Gastrocnemius medialis (tissue), 4 donors: ENCODE results near the gene CACNB1. TPM values are rescaled to one million over a fixed set of nuclear protein-coding genes. Genes with fewer than 3 reads are reported as not detected.

Source experiments
- ATAC-seq, 2 donors: fragments of 150-250 bp; one replicate each; pipeline ENCODE4 v1.9.1; 2016
- DNase-seq, 2 donors: peaks; one replicate each; pipeline ENCODE4 v3.0.0-alpha.2; 2019
- H3K27ac ChIP-seq, 4 donors: fragments of 200-600 bp; sonication (generic); 1 replicate in 1 of 4; 2 replicates in 3 of 4; pipeline ENCODE4 v1.5.1; 2016 to 2018; ENCODE audit warnings: mild to moderate bottlenecking in 2 of 4, moderate library complexity in 1 of 4
- H3K27me3 ChIP-seq, 3 donors: fragments of 200-600 bp; sonication (generic) in 2 of 3; 1 replicate in 1 of 3; 2 replicates in 2 of 3; pipeline versions ENCODE4 v1.5.1 to v1.6.0; 2016 to 2019; ENCODE audit warnings: mild to moderate bottlenecking in 1 of 3, moderate library complexity in 1 of 3
- H3K36me3 ChIP-seq, 2 donors: fragments of 200-600 bp; sonication (generic) in 1 of 2; one replicate each; pipeline ENCODE4 v1.5.1; 2017 to 2018
- H3K4me1 ChIP-seq, 2 donors: fragments of 200-600 bp; sonication (generic) in 1 of 2; one replicate each; pipeline ENCODE4 v1.5.1; 2016 to 2017; ENCODE audit warnings: mild to moderate bottlenecking in 2 of 2
- H3K4me3 ChIP-seq, 4 donors: fragments of 200-600 bp; sonication (generic) in 3 of 4; 1 replicate in 1 of 4; 2 replicates in 3 of 4; pipeline ENCODE4 v1.5.1; 2016 to 2019; ENCODE audit warnings: mild to moderate bottlenecking in 2 of 4
- H3K9me3 ChIP-seq, 3 donors: fragments of 200-600 bp; sonication (generic) in 2 of 3; 1 replicate in 1 of 3; 2 replicates in 2 of 3; pipeline ENCODE4 v1.5.1; 2016 to 2019
- POLR2A ChIP-seq, 2 donors: fragments of 450-650 bp; IDR thresholded peaks; one replicate each; pipeline ENCODE4 v1.6.1; 2017; ENCODE audit warnings: antibody characterized with exemption in 2 of 2, mild to moderate bottlenecking in 2 of 2, moderate library complexity in 2 of 2
- in situ Hi-C, 4 donors: fragments of 200-750 bp; cut with MboI; loops; one replicate each; pipeline versions ENCODE4 v1.15.0 to v1.8.0; 2017; ENCODE audit warnings: low sequenced_read_pairs in 4 of 4
- intact Hi-C: fragments of 100-400 bp; cut with DNase I; formaldehyde crosslinking; loops from one replicate; pipeline ENCODE4 v1.15.1; 2023; ENCODE audit warnings: low total_unique reads
- total RNA-seq, 4 donors: library from RNA; depleted of rRNA; stranded (reverse); fragments of >200 nt; gene quantifications; one replicate each; pipeline versions ENCODE4 v1.1.0 to v1.2.3, GENCODE V29; 2016
- TF ChIP-seq, protein P1 (sequence below), 5 experiments: fragments of 450-650 bp in 3 of 5; fragments of 200-600 bp in 2 of 5; sonication (generic) in 2 of 5; IDR thresholded peaks in 4 of 5; conservative IDR thresholded peaks in 1 of 5; 1 replicate in 4 of 5; 2 replicates in 1 of 5; pipeline ENCODE4 v1.5.1; 2016 to 2019; ENCODE audit warnings: antibody characterized with exemption in 5 of 5, mild to moderate bottlenecking in 3 of 5, moderate library complexity in 3 of 5

The CACNB1 gene
- total RNA-seq, 4 donors from 2014 or later, result 236 to 432 (median 340) TPM

- no peak for TF ChIP-seq POLR2A (IDR thresholded peaks at IDR 0.05)
- TF ChIP-seq, protein P1, sequence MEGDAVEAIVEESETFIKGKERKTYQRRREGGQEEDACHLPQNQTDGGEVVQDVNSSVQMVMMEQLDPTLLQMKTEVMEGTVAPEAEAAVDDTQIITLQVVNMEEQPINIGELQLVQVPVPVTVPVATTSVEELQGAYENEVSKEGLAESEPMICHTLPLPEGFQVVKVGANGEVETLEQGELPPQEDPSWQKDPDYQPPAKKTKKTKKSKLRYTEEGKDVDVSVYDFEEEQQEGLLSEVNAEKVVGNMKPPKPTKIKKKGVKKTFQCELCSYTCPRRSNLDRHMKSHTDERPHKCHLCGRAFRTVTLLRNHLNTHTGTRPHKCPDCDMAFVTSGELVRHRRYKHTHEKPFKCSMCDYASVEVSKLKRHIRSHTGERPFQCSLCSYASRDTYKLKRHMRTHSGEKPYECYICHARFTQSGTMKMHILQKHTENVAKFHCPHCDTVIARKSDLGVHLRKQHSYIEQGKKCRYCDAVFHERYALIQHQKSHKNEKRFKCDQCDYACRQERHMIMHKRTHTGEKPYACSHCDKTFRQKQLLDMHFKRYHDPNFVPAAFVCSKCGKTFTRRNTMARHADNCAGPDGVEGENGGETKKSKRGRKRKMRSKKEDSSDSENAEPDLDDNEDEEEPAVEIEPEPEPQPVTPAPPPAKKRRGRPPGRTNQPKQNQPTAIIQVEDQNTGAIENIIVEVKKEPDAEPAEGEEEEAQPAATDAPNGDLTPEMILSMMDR (IDR thresholded peaks at IDR 0.05 in 4 of 5, conservative IDR thresholded peaks at IDR 0.05 in 1 of 5), result no peak
- Histone ChIP-seq H3K9me3 (no peaks in the 10 kb centered on the region), H3K4me3 (peak overlapping the region in 3 of 4 donors; percentile 45 to 69 (median 54)), H3K27ac (peak overlapping the region; percentile 86 to 94 (median 88)), H3K27me3 (no peaks in the 10 kb centered on the region), H3K4me1 (peaks cover 21 to 27% of the 10 kb centered on the region in 2 donors), H3K36me3 (peaks cover 0 to 12% of the 10 kb centered on the region in 2 donors)
- DNase-seq (peak; percentile 38 to 61), ATAC-seq (peak; percentile 24 to 35)
- intact Hi-C loops (no loop called here), in situ Hi-C loops (loop anchor here in 3 of 4 donors (5.0 kb wide), 2 partner anchors 33 to 38 kb away; no protein-coding TSS in a partner anchor)
These were observed 11.4 kb upstream of the CACNB1 start for GRCh38 chr17:39208893-39209292.

GRCh38 chr17:39208136-39208535 is 10.7 kb upstream of the CACNB1 start:
- peak overlapping the region; percentile 86 to 94 (median 88) for H3K27ac ChIP-seq
- no peaks in the 10 kb centered on the region for H3K27me3 ChIP-seq
- no peaks in the 10 kb centered on the region for H3K9me3 ChIP-seq
- H3K4me1 ChIP-seq, result peaks cover 21 to 27% of the 10 kb centered on the region in 2 donors
- intact Hi-C loops, result no loop called here
- H3K36me3 ChIP-seq, result peaks cover 0 to 20% of the 10 kb centered on the region in 2 donors
- no peak overlapping the region for H3K4me3 ChIP-seq
- TF ChIP-seq, protein P1 (IDR thresholded peaks at IDR 0.05 in 4 of 5, conservative IDR thresholded peaks at IDR 0.05 in 1 of 5), result no peak
- TF ChIP-seq POLR2A (IDR thresholded peaks at IDR 0.05), result no peak
- in situ Hi-C loops, result loop anchor here in 3 of 4 donors (5.0 kb wide), 2 partner anchors 34 to 39 kb away; no protein-coding TSS in a partner anchor
- ATAC-seq, result no peak
- no peak for DNase-seq

DNA sequence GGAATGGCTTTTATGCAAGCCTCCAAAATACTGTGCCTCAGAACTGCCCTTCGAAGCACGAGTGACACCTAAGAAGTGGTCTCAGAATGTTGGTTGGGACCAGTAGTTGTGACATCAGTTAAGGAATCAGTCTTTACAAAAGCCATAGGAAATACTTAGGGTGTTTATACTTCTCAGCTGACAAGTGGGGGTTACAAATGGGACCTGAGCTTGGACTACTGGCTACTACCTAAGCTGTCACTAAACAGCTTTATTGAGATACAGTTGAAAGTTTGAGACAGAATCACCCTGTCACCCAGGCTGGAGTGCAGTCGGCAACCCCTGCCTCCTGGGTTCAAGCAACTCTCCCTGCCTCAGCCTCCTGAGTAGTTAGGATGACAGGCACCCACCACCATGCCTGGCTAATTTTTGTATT is 7.7 kb upstream of the CACNB1 start:
- Histone ChIP-seq H3K27ac (peak overlapping the region in 1 of 4 donors; percentile 9), H3K4me1 (peaks cover 32 to 34% of the 10 kb centered on the region in 2 donors), H3K4me3 (no peak overlapping the region), H3K27me3 (no peaks in the 10 kb centered on the region), H3K36me3 (peaks cover 0 to 42% of the 10 kb centered on the region in 2 donors), H3K9me3 (no peaks in the 10 kb centered on the region)
- ATAC-seq (no peak), DNase-seq (no peak)
- TF ChIP-seq POLR2A (IDR thresholded peaks at IDR 0.05), result no peak
- TF ChIP-seq, protein P1 (IDR thresholded peaks at IDR 0.05 in 4 of 5, conservative IDR thresholded peaks at IDR 0.05 in 1 of 5), result no peak
- in situ Hi-C loops, result loop anchor here in 3 of 4 donors (5.0 kb wide), 2 partner anchors 37 to 42 kb away; no protein-coding TSS in a partner anchor
- intact Hi-C loops, result no loop called here

DNA sequence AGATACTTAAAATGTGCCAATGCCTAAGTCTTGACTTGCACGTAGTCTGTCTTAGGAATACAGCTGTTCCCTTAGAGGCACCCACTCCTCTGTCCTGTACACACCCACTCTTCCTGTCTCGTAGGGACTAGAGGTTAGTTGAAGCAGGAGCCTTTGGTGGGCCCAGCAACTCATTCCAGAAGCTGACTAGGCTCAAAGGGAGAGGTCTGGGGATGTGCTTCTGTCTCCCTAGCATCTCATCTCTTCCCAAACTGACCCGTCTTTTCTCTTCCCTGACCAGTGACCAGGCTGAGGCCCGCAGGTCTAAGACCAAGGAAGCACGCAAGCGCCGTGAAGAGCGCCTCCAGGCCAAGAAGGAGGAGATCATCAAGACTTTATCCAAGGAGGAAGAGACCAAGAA is 6.8 kb upstream of the CACNB1 start:
- TF ChIP-seq POLR2A (IDR thresholded peaks at IDR 0.05), result no peak
- TF ChIP-seq, protein P1 (IDR thresholded peaks at IDR 0.05 in 4 of 5, conservative IDR thresholded peaks at IDR 0.05 in 1 of 5), result no peak
- in situ Hi-C loops (no loop called here), intact Hi-C loops (no loop called here)
- H3K9me3 ChIP-seq, result no peaks in the 10 kb centered on the region
- no peak overlapping the region for H3K4me3 ChIP-seq
- no peak for ATAC-seq
- DNase-seq, result no peak
- H3K36me3 ChIP-seq, result peaks cover 0 to 42% of the 10 kb centered on the region in 2 donors
- peaks cover 27 to 30% of the 10 kb centered on the region in 2 donors for H3K4me1 ChIP-seq
- H3K27ac ChIP-seq, result peak overlapping the region in 1 of 4 donors; percentile 24
- H3K27me3 ChIP-seq, result no peaks in the 10 kb centered on the region
